Measurements from ENCODE around the gene EIF1AX.

- TF ChIP-seq EZH2phosphoT487 (IDR thresholded peaks at IDR 0.05; ENCODE audit: insufficient read depth, low read depth) (no peak), EZH2 (IDR thresholded peaks at IDR 0.05; ENCODE audit: insufficient read depth, poor library complexity, severe bottlenecking) (no peak)
Measured at GRCh38 chrX:20089845-20090244, 51.8 kb downstream of the EIF1AX start.
